GM21723 (cell line): ENCODE measurements around the gene C19orf25.
"Not testable (repeated sequence)": the region's sequence is repeated elsewhere in the genome, so short reads cannot be mapped to it uniquely, and the experiment has no call there.

Experiments used
- ATAC-seq: cut with Tn5 transposase; IDR thresholded peaks from one replicate; pipeline ENCODE4 v1.9.1; 2021; ENCODE audit warnings: mild to moderate bottlenecking, moderate library complexity; ENCODE audit not compliant: unreplicated experiment

The C19orf25 gene

DNA sequence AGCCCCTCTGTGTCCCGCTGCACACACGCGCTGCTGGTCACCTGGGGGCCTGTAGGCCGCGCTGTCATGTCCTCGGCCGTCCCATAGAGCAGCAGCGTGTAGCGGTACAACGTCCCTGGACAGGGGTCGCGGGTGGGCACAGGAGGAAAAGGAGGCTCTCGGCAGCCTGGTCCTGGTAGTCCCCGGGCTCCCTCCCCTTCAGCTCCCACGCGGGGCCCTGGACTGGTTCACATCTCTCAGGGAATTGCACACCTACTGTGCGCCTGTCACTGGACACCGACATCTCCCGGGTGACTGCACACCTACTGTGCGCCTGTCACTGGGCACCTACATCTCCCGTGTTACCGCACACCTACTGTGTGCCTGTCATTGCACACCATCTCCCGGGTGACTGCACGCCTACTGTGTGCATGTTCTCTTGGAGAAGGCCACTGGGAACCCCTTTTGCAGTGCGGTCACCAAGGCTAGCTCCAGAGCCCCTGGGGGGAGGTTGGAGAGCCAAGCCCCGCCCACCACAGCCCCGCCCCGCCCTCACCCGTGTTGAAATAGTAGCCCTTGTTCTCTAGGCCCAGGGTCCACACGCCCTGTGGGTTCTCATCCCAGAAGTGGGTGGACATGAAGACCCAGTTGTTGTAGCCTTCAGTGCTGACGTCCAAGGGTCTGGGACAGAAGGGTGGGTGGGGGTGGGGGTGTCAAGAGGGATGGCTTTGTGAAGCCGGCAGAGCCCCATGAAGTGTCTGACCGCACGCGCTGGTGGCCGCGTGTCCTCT lies 3.5 kb upstream of the C19orf25 start:
- no peak for ATAC-seq

DNA sequence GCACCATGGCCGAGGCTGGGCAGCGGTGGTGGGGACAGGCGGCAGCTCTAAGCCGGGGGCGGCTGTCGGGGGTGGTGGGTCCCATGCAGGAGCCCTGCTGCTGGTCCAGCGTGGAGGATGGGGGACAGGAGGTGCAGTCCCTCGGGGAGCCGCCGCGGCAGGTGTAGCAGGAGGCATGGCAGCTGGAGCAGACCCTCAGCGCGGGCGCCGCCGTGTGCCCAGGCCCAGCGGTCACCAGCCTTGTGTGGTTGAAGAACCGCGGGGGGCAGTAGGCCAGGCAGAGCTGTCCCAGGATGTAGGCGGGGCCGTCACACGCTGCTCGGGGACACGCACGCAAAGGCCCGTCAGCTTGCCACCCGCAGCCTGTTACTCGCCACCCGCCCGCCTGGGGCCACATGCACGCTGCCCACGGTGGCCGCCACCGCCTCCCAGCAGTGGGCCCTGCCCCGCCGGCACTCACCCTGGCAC lies 2.9 kb upstream of the C19orf25 start:
- no peak for ATAC-seq

DNA sequence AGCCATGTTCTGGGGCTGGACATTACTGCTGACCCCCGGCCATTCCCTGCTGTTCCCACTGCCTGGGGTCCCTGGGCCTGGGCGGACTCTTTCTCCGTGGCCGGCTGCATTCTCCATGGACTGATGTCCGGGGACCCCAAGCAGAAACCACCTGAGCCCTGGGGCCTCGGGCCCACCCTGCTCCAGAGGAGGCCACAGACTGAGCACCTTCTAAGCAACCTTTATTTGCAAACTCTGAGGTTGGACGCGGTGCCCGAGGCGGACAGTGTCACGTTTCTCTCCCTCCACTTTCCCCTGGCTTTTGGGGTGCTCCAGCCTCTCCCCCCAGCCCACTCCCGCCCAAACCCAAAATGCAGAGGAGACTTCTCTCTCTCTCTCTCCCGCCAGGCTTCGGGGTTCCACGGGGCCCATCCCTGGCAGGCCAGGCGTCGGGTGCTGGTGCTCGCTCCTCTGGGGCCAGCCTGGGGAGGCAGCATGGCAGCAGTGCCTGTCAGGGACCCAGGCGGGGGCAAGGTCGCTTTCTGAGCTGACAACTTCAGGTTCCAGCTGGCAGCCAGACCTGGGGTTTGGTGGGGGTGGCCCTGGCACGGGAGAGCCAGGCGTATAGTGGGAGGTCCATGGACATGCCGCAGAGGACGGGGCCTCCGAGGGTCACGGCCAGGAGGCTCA lies 2.3 kb upstream of the C19orf25 start:
- no peak for ATAC-seq

DNA sequence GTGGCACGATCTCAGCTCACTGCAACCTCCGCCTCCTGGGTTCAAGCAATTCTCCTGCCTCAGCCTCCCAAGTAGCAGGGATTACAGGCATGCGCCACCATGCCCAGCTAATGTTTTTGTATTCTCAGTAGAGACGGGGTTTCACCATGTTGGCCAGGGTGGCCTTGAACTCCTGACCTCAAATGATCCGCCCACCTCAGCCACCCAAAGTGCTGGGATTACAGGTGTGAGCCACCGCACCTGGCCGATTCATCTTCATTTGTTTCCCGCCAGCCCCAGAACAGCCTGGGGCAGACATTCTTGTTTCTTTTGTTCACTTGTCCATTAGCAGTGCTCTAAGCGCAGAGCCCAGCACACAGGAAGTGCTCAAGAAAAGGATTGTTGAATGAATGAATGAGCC lies 2.0 kb downstream of the C19orf25 start:
- not testable (repeated sequence) for ATAC-seq

DNA sequence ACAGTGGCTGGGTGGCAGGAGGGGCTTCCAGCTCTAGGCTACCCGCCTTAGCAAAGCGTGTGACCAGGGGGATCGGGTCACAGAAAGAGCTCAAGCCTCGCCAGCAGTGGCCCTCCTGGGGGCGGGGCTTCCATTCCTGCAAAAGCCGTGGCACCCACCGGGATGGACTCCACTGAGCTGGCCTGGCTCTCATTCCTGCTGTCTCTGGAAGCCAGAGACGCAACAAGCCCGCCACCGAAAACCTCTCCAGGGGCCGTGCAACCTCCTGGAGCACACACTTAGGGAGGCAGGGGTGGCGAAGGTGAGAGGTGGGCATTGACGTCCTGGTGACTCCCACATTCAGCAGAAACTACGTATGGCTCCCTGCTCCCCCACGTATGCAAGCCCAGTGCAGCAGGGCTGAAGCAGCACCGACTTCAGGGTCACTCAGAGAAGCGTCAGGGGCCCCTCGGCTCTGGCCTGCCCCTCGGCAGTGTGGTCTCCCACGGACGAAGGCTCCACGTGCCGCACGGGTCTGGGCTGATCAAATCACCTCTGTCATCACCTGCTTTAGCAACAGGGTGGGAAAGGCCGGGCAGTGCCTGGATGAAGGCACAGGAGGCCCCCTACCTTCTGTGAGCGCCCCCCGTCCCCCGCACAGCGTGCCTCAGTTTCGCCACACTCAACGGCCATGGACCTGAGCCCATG lies 3.1 kb downstream of the C19orf25 start:
- no peak for ATAC-seq

DNA sequence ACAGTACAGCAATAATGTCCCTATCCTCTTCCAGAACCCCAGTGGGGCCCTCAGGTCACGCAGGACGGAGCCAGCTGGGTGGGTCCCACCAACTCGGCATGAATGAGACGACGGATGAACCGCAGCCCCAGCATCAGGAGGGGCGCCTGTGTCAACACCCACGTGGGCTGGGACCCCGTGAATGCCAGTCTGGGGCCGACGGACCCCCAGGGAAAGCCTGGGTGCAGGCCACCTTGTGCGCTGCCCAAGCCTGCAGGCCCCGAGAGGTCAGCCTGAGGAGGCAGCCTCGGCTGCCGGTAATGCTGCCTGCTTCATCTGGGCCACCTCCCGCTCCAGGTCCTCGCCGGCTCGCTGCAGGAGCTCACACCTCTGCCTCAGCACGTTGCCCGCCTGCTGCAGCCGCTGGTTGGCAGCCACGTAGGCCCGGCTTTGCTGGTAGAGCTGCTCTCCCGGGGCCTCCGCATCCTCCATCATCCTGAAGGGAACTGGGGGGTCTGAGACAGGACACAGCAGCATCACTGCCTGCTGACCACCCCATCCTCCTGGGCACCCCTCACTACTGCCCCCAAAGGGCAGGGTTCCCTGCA lies 4.2 kb downstream of the C19orf25 start:
- no peak for ATAC-seq

DNA sequence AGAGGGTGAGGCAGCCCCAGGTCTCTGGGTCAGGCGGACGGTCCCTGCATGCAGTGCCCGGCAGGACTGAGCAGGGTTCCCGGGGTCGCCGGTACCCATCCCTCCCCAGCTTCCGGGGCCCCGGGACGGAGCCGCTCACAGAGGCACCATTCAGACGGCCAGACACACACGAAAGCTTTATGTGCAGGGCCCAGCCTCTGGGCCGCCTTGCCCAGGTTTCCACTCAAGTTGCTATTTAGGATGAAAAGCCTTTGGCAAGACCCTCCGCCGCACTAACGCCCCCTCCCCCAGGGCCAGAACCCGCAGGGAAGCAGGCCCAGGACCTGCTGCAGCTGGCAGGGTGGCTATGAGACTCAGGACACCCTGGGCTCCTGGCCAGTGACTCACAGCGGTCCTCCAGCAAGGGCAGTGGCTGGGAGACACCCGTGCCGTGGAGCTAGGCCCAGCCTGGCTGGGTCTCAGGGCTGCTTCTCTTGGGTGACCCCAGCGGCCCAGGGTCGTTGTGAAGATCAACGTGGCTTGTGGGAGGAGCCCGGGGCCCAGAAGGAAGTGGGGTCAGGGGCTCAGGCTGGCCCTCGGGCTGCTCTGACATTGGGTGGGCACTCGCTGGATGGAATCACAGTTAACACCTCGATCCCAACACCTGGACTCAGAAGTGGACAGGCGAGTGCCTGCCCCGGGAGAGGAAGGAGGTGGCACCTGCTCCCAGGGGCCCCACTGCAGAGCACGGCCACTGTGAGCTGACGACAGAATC lies 4.8 kb downstream of the C19orf25 start:
- ATAC-seq = no peak

DNA sequence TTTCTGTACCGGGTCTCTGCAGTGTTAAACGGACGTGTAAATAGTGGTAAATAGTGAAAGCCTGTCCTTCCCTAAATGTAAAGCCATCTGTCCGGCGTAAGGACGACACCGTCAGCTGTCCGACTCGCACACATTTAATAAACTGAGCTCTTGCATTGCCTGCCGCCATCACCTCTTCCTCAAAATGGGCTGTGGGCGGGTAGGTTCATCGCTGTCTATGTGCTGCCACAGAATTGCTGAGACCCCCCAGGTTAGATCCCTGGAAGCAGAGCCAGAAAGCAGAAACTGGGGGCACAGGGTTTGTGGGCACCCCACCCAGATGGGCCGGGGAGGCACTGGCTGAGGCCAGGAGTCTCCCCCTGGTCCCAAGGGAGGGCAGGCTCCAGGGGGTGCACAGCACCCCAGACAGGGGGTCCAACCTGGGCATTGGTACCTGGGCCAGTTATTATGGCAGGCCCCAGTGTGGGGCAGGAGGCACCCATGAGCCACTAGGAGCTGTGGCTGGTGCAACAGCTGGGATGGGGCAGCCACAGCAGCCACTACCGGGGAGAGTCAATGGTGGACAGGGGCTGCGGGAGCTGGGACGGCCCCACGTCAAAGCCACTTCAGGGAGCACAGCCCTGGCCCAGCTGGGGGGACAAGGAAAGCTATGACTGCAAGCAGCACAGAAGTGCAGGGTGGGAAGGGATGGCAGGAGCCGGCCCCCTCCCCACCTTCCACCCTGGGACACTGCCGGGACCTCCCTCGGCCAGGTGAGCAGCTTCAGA lies 5.7 kb downstream of the C19orf25 start:
- no peak for ATAC-seq

DNA sequence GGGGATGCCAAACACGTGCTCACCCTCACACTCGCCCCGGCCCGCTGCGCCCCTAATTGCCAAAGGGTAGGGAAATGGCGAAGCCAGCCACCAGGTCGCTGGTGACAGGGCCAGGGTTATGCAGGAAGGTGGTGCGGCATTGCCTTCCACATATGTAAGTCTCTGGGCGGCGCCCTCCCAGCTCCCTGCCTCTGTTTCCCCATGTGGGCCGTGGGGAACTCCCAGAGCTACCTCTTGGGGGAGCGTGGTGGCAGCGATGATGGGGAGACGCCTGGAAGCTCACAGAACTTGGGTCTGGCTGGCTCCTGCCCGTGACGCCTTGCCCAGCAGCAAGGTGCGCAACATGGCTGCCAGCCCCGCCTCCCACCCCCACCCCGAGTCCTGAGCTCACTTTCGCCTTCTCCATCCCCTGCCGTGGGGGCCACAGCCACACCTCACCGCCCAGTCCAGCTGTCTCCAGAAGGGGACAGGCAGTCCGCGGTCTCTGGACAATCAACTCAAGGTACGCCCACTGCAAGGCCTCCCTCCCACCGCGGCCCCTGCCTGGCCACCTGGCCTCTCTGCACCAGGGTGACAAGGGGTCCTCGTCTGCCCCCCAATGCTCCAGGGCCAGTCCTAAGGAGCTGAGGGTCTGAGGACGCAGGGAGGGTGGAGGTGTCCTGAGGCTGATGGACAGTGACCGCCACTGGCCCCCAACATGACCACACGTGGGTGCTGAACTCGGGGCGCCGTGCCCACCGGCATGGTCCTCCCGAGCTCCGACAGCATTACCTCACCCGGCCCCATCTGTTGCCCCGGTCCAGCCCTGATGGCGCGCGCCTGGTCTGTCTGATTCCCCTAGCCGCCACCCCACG lies 6.6 kb downstream of the C19orf25 start:
- ATAC-seq = no peak

DNA sequence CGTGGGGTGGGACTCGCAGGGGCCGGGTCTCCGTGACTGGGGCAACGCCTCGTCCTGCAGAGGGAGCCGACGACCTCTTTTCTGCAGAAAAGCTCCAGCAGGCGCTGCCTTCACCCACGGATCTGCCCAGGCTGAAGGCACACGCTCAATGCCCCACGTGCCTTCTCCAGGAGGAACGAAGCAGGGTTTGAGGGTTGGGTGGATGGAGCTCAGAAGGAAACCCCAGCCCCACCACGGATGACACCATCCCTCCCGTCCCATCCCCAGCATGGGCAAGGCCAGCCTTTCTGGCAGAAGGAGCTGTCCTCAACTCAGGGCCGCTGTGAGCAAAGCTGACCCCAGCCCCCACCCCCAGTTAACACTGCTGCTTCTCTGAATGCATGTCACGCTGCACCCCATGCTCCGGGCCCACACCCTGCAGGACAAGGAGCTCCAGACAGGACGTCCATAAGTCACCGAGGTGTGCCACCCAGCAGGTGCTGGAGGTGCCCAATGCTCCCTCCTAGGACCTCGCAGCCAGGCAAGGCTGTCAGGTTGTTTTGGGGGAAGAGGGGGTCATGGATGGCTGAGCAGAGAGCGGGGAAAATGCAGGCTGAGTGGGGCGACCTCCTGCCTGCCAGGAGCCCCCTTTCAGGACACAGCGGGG lies 7.4 kb downstream of the C19orf25 start:
- no peak for ATAC-seq

DNA sequence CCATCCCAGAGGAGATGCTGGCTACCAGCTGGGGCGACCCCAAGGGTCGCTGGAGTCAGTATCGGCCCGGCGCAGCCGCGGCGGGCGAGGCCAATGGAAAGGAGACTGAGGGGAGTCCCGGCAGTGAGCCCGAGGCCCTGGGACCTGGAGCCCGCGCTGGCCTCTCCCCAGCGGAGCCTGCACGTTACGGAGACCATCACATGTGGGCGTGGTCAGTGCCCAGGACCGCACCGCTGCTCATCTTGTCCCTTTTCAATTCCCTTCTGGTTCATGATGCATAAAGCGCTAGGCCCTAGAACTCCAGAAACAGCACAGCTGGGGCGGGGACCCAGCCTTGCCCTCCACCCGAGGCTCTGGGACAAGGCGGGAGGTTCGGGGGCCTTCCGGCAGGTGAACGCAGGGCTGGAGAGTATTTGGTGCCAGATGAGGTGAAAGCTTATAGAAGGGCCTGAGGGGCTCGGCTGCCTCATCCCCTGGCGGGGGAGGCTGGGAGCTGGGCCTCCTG lies 8.0 kb downstream of the C19orf25 start:
- ATAC-seq = no peak

DNA sequence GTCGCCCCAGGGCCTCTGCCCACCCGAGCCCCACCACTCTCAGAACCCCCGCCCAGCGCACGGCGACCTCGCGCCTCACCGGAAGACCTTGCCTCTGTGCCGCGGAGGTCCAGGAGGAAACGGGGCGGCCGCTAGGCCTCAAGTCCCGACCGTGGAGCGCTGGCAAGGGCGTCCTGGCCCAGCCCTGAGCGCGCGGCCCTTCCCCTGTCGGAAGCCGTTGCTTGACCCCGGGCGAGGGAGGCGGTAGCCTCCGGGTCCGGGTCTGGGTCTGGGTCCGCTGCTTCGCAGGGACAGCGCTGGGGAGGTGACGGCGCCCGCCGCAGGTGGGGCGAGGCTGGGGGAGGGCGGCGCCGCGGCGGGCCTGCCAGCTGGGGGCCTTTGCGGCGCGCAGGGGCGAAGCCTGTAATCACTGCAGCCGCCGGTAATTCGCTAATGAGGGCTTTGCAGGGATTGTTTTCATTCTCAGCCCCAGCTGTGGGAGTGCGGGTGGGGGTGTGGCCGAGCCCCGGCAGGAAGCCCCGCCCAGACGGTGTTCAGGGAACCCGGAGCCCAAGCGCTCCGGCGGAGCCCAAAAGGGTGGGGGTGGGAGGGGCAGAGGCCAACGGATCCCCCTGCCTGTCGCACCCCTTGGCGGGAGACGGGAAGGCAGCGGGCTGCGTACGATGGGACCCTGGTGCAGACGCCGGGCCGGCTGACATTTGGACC lies 8.6 kb downstream of the C19orf25 start:
- ATAC-seq = no peak

DNA sequence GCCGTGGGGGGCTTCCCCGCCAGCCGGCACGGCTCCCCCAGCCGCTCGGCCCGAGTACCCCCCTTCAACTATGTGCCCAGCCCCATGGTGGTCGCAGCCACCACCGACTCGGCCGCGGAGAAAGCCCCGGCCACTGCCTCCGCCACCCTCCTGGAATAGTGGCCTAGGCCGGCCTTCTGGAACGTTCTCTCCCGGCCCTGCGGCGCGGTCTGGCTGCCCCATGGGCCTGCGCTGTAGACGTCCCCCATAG lies 9.0 kb downstream of the C19orf25 start:
- no peak for ATAC-seq

DNA sequence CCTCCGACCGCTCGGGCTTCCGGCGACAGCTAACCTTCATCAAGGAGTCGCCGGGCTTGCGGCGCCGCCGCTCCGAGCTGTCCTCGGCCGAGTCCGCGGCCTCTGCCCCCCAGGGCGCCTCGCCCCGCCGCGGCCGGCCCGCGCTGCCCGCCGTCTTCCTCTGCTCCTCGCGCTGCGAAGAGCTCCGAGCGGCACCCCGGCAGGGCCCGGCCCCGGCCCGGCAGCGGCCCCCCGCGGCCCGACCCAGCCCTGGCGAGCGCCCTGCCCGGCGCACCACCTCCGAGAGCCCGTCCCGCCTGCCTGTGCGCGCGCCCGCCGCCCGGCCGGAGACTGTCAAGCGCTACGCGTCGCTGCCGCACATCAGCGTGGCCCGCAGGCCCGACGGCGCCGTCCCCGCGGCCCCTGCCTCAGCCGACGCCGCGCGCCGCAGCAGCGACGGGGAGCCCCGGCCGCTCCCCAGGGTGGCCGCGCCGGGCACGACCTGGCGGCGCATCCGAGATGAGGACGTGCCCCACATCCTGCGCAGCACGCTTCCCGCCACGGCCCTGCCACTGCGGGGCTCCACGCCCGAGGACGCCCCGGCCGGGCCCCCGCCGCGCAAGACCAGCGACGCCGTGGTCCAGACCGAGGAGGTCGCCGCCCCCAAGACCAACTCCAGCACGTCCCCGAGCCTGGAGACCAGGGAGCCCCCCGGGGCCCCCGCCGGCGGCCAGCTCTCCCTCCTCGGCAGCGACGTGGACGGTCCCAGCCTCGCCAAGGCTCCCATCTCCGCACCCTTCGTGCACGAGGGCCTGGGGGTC lies 9.6 kb downstream of the C19orf25 start:
- no peak for ATAC-seq

DNA sequence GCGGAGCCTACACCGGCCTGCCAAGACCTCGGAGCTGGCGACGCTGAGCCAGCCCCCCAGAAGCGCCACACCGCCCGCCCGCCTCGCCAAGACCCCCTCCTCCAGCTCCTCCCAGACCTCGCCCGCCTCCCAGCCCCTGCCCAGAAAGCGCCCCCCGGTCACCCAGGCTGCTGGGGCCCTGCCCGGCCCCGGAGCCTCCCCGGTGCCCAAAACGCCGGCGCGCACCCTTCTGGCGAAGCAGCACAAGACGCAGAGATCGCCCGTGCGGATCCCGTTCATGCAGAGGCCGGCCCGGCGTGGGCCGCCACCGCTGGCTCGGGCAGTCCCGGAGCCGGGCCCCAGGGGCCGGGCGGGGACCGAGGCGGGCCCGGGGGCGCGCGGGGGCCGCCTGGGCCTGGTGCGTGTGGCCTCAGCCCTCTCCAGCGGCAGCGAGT lies 10.2 kb downstream of the C19orf25 start:
- no peak for ATAC-seq

DNA sequence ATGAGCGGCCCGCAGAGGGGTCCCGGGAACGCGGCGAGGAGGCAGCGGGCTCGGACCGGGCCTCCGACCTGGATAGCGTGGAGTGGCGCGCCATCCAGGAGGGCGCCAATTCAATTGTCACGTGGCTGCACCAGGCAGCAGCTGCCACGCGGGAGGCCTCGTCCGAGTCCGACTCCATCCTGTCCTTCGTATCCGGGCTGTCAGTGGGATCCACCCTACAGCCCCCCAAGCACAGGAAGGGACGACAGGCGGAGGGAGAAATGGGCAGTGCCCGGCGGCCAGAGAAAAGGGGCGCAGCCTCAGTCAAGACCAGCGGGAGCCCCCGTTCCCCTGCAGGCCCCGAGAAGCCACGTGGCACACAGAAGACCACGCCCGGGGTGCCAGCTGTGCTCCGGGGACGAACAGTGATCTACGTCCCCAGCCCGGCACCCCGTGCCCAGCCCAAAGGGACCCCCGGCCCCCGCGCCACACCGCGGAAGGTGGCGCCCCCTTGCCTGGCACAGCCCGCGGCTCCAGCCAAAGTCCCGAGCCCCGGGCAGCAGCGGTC lies 10.7 kb downstream of the C19orf25 start:
- ATAC-seq = no peak
